GM19397 (cell line): ENCODE measurements around the gene MUC5AC.

Experiments used
- ATAC-seq: cut with Tn5 transposase; IDR thresholded peaks from one replicate; pipeline ENCODE4 v1.9.1; 2021; ENCODE audit warnings: mild to moderate bottlenecking, moderate library complexity; ENCODE audit not compliant: unreplicated experiment

The MUC5AC gene

DNA sequence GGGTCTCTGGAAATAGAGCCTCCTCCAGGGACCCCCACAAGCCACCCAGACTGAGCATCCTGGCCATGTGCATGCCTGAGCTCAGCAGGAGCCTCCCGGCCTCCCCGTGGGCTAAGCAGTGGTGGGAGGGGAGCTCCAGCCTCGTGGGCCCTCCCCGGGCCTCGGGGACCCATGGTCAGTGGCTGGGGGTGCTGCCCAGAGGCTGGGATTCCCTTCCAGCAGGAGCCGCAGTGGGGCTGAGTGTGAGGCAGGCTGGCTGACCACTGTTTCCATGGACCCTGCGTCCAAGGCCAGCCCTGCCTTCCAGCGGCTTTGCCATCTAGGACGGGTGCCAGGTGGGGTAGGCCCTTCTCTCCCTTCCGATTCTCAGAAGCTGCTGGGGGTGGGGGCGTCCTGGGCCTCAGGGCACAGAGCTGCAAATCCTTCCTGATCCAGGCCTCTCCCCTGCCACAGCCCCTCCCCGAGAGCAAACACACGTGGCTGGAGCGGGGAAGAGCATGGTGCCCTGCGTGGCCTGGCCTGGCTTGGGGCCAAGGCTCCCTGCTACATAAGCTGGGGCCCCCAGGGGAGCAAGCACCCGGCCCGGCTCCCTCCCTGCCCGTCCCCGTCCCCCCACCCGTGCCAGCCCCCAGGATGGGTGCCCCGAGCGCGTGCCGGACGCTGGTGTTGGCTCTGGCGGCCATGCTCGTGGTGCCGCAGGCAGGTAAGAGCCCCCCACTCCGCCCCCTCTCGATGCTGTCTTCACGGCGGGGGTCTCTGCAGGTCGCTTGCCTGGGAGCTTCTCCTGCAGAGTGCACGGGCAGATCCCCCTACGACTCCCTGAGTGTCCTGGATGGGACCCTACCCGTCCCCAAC is 65.0 kb downstream of the MUC5AC start, which contains the start of gene MUC5B:
TSS of gene MUC5B (plus strand) at position 576 of the 855 bp plus-strand sequence. CDS start at position 634, 58 bp downstream.
- no peak for ATAC-seq

DNA sequence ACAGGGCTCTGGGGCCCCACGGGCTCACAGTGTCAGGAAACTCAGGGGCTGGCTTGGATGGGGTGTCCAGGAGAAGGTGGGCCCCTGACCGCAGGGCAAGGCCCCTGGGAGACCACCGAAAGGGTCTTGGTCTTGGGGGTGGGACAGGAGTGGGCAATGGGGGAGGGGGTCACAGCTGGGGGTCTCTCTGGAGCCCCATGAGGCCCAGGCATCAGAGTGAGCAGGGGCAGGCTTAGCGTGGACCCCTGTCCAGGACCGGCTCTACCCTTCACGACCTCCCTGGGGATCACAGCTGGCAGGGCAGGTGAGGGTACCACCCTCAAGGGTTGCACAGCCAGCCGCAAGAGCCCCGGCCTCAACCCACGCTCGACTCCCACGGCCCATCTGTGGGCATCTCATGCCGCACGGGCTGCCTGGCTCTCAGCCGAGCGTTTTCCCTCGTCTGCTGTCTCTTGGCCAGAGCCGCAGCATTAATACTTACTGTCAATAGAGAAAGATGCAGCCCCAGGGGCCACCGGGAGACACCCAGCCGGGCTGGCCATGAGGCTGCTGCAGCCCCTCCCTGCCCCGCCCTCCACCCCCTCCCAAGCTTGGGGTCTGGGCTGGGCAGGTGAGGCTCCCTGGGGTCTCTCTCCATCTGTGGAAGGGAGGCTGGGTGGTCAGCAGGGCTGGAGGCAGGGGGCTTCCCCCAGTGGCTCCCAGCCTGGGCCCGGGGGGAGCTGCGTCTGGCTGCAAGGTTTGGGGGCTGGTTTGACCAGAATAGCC is 65.8 kb downstream of the MUC5AC start:
- ATAC-seq, result no peak

DNA sequence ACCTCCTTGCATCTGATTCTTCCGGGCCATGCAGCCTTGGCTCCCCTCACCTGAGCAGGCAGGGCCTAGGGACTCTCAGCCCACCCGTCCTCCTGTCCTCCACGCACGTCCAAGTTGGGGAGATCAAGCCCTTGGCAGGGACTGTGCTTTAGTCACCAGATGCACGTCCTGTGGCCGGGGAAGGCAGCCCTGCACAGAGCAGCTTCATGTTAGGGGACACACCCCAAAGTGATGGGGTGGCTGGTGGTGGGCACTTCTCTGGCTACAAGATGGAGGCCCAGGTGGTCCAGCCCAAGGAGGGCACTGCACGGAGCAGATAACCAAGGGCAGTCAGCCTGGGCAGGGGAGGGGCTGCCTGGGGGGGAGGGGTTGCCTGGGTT is 66.3 kb downstream of the MUC5AC start:
- ATAC-seq, result no peak

DNA sequence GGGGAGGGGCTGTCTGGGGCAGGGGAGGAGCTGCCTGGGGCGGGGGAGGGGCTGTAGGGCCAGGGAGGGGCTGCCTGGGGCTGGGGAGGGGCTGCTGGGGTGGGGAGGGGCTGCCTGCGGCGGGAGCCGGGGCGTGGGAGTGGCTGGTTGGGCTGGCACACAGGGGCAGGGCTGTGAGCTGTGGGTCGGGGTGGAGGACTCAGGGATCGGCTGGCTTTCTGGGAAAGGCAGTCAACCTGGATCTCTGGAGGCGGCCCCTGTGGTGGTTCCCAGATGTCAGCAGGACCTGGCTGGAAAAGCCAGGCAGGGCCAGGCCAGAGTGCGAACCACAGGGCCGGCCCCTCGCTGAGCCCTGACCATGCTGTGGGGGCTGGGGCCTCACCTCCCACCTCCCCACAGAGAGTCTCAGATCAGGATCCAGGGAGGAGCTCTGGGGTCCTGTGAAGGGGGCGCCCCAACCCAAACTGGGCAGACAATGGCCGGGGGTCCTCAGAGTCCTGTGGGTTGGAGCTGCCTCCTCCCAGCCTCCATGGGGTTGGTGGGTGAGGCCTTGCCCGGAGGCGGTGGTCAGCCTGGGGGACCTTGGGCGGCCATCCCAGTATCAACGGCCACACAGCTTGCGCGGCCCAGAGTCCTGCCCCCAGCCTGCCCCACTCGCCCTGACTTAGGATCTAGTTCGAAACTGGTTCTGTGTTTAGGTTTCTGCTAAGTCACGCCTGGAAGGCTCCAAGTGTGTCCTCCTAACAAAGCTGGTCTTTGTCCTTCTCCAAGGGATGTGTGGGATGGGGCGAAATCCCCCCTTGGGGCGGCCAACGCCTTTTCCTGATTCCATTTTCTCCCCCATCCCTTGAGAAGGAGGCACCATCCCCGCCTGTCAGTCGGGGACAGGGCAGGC is 67.0 kb downstream of the MUC5AC start:
- ATAC-seq, result no peak

DNA sequence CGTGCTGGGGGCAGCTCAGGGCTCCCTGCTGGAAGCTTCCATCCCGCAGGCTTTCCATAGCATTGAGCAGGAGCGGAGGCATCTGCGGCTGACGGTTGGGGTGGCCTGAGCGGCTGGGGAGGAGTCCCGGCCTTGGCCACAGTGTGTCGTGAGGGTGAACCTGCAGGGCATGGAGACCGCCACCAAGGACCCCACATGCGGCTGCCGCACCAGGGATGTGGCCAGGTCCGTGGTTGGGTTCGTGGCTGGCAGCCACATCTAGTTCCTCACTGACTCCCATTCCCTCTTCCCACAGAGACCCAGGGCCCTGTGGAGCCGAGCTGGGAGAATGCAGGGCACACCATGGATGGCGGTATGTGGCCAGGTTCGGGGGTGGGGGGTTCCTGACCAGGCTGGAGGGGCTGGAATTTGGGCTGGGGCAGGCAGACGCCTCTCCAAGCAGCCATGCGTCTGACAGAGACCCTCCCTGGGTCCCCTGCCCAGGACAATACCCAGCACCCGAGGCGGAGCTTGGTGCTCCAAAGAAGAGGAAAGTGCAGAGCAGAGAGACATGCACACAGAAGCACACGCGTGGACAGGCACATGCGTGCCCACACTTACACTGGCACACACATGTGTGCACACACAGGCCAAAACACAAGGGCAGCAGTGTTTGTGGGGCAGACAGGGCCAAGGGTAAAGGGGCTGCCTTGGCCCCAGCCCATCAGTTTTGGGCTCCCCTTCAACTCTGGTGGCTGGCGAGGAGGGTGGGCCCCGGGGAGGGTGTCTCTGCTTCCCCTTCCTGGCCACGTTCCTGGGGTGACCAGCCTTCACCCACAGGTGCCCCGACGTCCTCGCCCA is 67.9 kb downstream of the MUC5AC start:
- no peak for ATAC-seq

DNA sequence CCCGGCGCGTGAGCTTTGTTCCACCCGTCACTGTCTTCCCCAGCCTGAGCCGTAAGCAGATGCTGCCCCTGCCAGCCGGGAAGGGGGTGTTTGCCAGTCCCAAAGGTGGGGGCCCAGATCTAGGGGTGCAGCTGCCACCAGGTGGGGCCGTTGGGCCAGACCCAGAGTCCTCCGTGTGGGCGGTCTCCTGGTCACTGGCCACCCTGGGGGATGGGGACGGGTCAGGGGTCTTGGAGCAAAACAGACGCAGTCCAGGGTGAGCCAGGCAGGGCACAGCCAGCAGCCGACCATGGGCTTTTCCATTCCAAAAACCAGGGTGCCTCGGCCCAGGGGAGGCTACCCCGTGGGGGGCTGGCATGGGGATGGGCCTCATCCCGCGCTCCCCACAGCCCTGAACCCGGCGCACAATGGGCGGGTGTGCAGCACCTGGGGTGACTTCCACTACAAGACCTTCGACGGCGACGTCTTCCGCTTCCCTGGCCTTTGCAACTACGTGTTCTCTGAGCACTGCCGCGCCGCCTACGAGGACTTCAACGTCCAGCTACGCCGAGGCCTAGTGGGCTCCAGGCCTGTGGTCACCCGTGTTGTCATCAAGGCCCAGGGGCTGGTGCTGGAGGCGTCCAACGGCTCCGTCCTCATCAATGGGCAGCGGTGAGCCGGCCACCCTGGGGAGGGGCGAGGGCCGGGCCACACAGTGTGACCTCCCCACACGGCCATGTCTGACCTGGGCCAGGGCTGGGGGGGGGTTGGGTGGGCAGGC is 68.7 kb downstream of the MUC5AC start:
- ATAC-seq, result no peak

DNA sequence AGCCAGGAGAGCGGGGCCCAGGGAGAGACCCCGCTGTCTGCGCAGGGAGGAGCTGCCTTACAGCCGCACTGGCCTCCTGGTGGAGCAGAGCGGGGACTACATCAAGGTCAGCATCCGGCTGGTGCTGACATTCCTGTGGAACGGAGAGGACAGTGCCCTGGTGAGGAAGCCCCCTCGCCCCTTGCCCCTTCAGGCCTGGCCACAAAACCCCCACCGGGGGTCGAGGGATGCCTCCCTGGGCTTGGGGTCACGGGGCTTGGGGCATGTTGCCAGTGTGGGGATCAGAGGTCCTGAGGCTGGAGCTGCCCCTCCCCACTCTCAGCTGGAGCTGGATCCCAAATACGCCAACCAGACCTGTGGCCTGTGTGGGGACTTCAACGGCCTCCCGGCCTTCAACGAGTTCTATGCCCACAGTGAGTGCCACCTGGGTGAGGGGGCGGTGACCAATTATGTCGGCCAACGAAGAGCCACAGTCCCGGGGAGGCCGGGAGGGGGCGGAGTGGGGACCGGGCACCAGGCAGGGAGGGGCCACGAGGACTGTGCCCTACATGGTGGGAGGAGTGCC is 69.3 kb downstream of the MUC5AC start:
- no peak for ATAC-seq

DNA sequence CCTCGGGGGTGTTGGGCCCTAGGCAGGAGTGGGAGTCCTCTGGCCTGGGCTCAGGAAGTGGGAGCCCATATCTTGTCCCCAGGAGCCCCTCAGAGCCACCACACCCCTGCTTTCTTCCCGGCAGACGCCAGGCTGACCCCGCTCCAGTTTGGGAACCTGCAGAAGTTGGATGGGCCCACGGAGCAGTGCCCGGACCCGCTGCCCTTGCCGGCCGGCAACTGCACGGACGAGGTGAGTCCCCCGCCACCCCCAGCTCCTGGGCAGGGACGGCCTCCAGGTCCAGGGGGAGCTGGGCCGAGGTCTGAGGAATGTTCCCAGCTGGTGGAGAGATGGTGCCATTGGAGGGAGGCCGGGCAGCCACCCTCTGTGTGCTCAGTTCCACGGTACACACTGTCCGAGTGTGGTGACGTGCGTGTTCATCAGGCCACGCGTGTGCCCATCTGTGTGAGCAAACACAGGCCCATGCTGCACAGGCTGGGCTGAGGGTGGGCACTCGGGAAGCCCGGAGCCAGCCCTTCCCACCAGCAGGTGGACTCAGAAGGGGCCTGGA is 69.9 kb downstream of the MUC5AC start:
- no peak for ATAC-seq

DNA sequence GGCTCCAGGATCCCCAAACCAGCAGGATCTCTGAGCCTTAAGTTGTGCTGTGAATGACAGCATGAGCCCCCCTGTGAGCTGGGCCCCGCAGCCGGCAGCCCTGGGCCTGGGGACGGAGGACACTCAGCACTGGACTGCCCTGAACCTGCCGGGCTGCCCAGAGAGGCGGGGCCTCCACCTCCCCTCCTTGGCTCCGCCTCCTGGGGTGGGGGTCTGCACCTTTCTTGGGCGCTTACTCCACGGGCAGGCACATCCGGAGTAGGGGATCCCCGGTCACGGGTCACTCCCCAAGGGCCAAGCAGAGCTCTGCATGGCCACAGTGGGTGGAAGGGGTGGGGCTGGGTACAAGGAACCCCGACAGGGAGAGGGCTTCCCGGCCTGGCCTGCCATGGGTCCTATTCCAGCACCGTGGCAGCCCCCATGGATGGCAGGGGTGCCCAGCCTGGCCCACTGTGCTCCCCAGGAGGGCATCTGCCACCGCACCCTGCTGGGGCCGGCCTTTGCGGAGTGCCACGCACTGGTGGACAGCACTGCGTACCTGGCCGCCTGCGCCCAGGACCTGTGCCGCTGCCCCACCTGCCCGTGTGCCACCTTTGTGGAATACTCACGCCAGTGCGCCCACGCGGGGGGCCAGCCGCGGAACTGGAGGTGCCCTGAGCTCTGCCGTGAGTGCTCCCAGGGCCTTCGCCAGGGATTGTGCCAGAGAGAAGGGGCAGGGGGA is 70.5 kb downstream of the MUC5AC start:
- no peak for ATAC-seq

DNA sequence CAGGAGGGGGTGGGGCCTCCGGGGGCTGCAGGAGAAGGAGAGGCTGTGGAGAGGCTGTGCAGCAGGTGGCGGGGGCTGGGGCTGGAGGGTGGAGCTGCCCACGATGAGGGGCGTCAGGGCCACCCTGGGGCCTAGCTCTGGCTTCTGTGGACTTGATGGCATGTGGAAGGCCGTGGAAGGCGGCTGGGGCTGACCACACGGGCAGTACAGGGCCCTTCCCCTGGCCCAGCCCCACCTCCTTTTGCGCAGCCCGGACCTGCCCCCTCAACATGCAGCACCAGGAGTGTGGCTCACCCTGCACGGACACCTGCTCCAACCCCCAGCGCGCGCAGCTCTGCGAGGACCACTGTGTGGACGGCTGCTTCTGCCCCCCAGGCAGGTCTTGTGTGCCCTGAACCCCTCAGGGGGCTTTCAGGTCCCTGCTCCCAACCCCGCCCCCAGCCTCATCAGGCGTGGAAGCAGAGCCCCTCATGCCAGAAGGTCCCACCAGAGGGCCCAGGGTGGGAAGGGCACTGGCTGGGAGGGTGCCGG is 71.2 kb downstream of the MUC5AC start:
- ATAC-seq, result no peak

DNA sequence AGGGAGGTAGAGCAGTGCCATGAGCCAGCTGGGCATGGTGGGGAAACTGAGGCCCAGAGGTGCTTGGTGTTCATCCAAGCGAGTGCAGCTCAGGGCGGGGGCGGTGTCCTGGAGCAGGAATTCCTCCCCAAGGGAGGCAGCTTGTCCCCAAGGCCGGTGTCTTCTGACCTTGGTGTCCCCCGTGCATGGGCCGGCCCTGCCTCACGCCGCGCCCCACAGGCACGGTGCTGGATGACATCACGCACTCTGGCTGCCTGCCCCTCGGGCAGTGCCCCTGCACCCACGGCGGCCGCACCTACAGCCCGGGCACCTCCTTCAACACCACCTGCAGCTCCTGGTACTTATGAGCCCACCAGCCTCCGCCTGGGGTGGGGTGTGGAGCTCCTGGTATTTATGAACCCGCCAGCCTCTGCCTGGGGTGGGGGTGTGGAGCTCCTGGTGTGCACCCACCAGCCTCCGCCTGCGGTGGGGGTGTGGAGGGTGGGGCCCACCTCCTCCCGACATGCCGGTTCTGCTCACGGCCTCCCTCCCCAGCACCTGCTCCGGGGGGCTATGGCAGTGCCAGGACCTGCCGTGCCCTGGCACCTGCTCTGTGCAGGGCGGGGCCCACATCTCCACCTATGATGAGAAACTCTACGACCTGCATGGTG is 71.8 kb downstream of the MUC5AC start:
- ATAC-seq, result no peak

DNA sequence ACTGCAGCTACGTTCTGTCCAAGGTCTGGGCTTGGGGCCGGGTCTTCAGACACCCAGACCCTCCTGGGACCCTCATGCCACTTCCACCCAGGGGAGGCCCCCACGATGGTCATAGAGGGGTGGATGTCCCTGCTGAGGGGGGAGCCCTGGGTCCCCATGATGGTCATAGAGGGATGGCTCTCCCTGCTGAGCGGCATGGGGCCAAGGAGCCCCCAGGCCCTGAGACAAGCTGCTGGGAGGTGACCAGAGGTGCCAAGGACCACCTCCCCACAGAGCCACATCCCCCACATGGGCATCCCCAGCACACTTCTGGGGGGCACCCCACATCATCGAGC is 72.3 kb downstream of the MUC5AC start:
- ATAC-seq, result no peak

DNA sequence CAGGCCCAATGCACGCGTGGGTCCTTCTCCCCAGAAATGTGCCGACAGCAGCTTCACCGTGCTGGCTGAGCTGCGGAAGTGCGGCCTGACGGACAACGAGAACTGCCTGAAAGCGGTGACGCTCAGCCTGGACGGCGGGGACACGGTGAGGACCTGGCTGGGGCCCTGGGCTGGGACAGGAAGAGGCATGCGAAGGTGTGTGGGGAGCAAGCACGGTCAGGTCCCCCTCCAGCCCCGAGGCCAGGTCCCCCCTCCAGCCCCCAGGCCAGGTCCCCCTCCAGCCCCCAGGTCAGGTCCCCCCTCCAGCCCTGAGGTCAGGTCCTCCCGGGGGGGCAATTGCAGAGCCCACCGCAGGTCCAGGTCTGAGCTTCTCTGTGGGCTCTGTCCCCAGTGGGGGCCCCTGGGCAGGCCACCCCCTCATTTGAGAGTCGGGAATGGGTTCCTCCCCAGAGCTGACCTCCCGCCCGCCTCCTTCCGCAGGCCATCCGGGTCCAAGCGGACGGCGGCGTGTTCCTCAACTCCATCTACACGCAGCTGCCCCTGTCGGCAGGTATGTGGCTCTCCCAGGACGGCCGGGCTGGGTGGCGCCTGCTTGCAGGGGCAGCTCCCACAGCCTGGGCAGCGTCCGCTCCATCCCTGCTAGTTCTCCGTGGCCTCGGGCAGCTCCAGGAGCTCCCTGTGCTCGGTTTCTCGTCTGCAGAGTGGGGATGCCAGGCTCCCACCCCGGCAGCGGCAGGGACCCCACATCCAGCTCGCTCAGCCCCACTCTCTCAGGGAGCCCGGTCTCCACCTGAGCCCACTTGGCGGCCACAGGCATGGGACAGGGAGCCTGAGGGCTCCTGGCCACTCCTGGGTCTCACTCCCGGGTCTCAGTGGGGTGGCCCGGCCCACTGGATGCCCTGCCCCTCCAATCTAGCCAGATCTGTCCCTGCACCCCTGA is 73.0 kb downstream of the MUC5AC start:
- ATAC-seq, result no peak

DNA sequence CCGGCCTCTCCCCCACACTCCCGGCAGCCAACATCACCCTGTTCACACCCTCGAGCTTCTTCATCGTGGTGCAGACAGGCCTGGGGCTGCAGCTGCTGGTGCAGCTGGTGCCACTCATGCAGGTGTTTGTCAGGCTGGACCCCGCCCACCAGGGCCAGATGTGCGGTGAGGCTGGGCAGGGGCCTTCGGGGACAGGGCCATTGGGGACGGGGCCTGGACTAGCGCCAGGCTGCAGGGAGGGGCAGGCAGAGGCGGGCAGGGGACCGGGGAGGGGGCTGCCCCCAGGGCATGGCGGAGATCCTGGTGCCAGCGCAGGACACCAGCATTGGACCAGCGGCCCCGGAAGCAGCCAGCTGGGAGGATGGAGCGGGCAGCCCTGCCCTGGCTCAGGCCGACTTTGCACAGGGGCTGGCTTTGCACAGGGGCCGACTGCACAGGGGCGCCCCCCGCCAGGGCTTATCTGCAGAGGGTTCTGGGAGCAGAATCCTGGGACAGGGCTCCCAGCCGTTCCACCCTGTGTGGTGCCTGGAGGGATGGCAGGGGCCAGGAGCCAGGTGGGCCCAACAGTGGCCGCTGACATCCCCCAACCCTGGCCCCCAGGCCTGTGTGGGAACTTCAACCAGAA is 73.8 kb downstream of the MUC5AC start:
- no peak for ATAC-seq

DNA sequence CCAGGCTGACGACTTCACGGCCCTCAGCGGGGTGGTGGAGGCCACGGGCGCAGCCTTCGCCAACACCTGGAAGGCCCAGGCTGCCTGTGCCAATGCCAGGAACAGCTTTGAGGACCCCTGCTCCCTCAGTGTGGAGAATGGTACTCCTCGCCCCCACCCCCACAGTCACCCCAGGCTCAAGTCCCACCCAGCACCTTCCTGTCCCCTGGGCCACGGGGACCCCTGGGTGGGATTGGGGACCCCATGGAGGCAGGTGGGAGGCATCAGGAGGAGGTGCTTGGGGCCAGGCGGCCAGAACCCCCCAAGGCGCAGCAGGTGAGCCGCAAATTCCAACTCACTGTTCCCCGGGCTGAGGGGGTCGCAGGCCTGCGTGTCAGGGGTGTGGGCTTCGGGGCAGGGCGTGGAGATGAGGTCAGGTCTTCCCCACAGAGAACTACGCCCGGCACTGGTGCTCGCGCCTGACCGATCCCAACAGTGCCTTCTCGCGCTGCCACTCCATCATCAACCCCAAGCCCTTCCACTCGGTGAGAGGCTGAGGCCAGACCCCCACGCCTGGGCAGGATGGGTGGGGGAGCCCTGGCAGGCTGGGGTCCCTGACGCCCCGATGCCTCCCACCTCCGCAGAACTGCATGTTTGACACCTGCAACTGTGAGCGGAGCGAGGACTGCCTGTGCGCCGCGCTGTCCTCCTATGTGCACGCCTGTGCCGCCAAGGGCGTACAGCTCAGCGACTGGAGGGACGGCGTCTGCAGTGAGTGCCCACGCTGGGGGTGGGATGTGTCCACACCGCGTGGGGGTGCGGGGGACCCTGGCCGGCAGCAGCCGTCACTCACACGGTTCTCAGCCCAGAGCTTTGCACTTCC is 74.5 kb downstream of the MUC5AC start:
- ATAC-seq, result no peak
